ENCODE results near the gene GRIN3B. TPM values are rescaled to one million over a fixed set of nuclear protein-coding genes. Genes with fewer than 3 reads are reported as not detected.

Gene GRIN3B
- total RNA-seq, 2 experiments from 2014 or later, result 0.07 TPM; not detected in 1

DNA sequence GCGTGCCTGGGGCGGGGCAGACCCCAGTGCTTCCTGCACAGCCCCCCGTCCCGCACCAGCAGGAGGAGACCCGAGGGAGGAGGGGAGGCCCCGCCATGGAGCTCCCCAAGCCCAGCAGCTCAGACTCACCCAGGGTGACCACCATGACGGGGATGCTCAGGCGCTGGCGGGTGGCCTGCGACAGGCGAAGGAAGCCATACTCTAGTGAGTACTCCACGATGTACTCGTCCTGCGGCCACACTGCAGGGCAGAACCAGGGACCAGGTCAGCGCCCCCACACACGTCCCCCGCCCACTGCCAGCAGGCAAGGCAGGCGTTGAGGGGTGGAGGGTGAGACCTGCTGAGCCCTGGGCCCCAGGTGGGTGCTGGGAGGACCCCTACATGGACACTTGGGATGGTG lies 12.1 kb downstream of the GRIN3B start:
- no peaks in the 10 kb centered on the region for H3K9me3 Mint-ChIP-seq
- H3K4me3 Mint-ChIP-seq, result no peak overlapping the region
- intact Hi-C loops (cut with micrococcal nuclease), result no loop called here
- no peak for TF ChIP-seq CTCF (IDR thresholded peaks at IDR 0.05)
- POLR2A ChIA-PET, result interaction anchor here (0.6 to 2.4 kb wide), 4 partner anchors 8 to 19 kb away, joined by 3 to 11 read pairs (median 4); no protein-coding TSS in a partner anchor
- H3K4me1 Mint-ChIP-seq (ENCODE audit: low read depth), result peaks cover 16% of the 10 kb centered on the region
- no peak overlapping the region for H3K27ac Mint-ChIP-seq
- no peak for DNase-seq
- CTCF ChIA-PET, result no interaction called here
- peaks cover 5% of the 10 kb centered on the region for H3K36me3 Mint-ChIP-seq (ENCODE audit: low read depth)
- no peaks in the 10 kb centered on the region for H3K27me3 Mint-ChIP-seq
- no peak for ATAC-seq

GRCh38 chr19:1013218-1013617 lies 13.0 kb downstream of the GRIN3B start:
- no peak for ATAC-seq
- POLR2A ChIA-PET, result interaction anchor here (1.2 to 2.4 kb wide), 3 partner anchors 9 to 16 kb away, joined by 3 to 11 read pairs (median 4); no protein-coding TSS in a partner anchor
- DNase-seq, result no peak
- Mint-ChIP-seq H3K36me3 (ENCODE audit: low read depth) (peaks cover 5% of the 10 kb centered on the region), H3K27ac (no peak overlapping the region), H3K4me3 (no peak overlapping the region), H3K27me3 (no peaks in the 10 kb centered on the region), H3K4me1 (ENCODE audit: low read depth) (peaks cover 25% of the 10 kb centered on the region), H3K9me3 (no peaks in the 10 kb centered on the region)
- CTCF ChIA-PET, result no interaction called here
- intact Hi-C loops (cut with micrococcal nuclease), result no loop called here
- TF ChIP-seq CTCF (IDR thresholded peaks at IDR 0.05), result no peak

GRCh38 chr19:1014161-1015060 lies 14.2 kb downstream of the GRIN3B start:
- H3K27me3 Mint-ChIP-seq, result no peaks in the 10 kb centered on the region
- peaks cover 9% of the 10 kb centered on the region for H3K36me3 Mint-ChIP-seq (ENCODE audit: low read depth)
- TF ChIP-seq CTCF (IDR thresholded peaks at IDR 0.05), result no peak
- H3K9me3 Mint-ChIP-seq, result no peaks in the 10 kb centered on the region
- no peak for DNase-seq
- H3K27ac Mint-ChIP-seq, result no peak overlapping the region
- POLR2A ChIA-PET, result interaction anchor here (1.4 to 3.0 kb wide), 3 partner anchors 9 to 65 kb away, joined by 3 to 13 read pairs (median 11); no protein-coding TSS in a partner anchor
- intact Hi-C loops (cut with micrococcal nuclease), result no loop called here
- no peak for ATAC-seq
- H3K4me1 Mint-ChIP-seq (ENCODE audit: low read depth), result peaks cover 33% of the 10 kb centered on the region
- H3K4me3 Mint-ChIP-seq, result no peak overlapping the region
- CTCF ChIA-PET, result no interaction called here

DNA sequence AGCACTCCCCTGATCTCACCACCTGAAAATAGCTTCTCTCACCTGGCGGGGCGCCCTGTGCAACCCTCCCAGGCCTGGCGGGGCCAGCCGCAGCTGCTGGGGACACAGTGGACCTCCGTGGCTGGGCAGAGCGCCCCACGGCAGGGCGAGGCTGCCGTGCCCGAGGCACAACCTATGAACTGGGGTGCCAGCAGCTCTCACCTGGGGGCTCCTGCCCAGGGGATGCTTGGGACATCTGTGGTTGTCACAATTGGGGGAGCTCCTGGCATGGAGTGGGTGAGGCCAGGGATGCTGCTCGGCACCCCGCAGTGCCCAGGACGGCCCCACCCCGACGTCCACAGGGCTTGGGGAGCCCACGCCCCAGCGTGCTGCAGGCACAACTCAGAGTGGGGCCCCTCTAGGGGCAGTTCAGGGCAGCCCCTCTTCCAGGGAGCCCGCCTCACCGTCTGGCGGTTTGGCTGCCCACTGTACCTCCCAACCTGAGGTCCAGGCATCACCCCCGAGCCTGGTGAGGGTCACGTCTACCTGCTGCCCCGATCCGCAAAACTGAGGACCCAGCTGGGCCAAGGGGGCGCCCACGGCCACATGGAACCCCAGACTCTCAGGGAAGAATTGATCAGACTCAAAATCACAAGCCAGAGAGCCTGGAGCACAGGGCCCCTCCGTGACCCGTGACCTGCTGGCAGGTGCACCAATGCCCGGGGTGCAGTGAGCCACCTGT lies 15.0 kb downstream of the GRIN3B start:
- Mint-ChIP-seq H3K9me3 (no peaks in the 10 kb centered on the region), H3K27me3 (no peaks in the 10 kb centered on the region), H3K4me3 (no peak overlapping the region), H3K4me1 (ENCODE audit: low read depth) (peaks cover 33% of the 10 kb centered on the region), H3K36me3 (ENCODE audit: low read depth) (peaks cover 10% of the 10 kb centered on the region), H3K27ac (no peak overlapping the region)
- CTCF ChIA-PET, result no interaction called here
- TF ChIP-seq CTCF (IDR thresholded peaks at IDR 0.05), result no peak
- intact Hi-C loops (cut with micrococcal nuclease), result no loop called here
- no peak for ATAC-seq
- no peak for DNase-seq
- POLR2A ChIA-PET, result interaction anchor here (1.4 to 3.0 kb wide), 2 partner anchors 9 to 64 kb away, joined by 3 to 13 read pairs; no protein-coding TSS in a partner anchor

All from activated CD8-positive, alpha-beta T cell treated with anti-CD3 and anti-CD28 coated beads for 36 hours (primary cell).